Head of caudate nucleus (tissue), 42 donors: ENCODE measurements around the gene ITPR3.
A peak's percentile ranks its signal among the peaks of the same experiment; 100 is the strongest.

ENCODE experiments used
- DNase-seq, 42 donors: peaks; one replicate each; pipeline versions ENCODE4 v3.0.0 to v3.0.0-alpha.2; 2020 to 2021; ENCODE audit warnings: mixed read lengths in 7 of 42
- intact Hi-C: fragments of 100-400 bp; cut with DNase I; formaldehyde crosslinking; loops from one replicate; pipeline ENCODE4 v1.15.0; 2022

The ITPR3 gene

GRCh38 chr6:33658982-33659689 lies 38.0 kb downstream of the ITPR3 start:
- DNase-seq, result no peak
- intact Hi-C loops, result no loop called here

GRCh38 chr6:33659986-33660385 lies 38.9 kb downstream of the ITPR3 start:
- intact Hi-C loops, result no loop called here
- DNase-seq, result no peak

GRCh38 chr6:33661106-33661838 lies 40.1 kb downstream of the ITPR3 start:
- DNase-seq, result no peak
- intact Hi-C loops, result no loop called here

GRCh38 chr6:33662318-33662717 lies 41.2 kb downstream of the ITPR3 start:
- no peak for DNase-seq
- intact Hi-C loops, result no loop called here

GRCh38 chr6:33663028-33663427 lies 41.9 kb downstream of the ITPR3 start:
- no peak for DNase-seq
- intact Hi-C loops, result no loop called here

GRCh38 chr6:33663727-33664449 lies 42.8 kb downstream of the ITPR3 start:
- DNase-seq, result no peak
- intact Hi-C loops, result no loop called here

GRCh38 chr6:33664506-33665057 lies 43.5 kb downstream of the ITPR3 start:
- intact Hi-C loops, result no loop called here
- DNase-seq, result no peak

GRCh38 chr6:33665957-33666356 lies 44.8 kb downstream of the ITPR3 start:
- intact Hi-C loops, result no loop called here
- no peak for DNase-seq

- DNase-seq, result no peak
- intact Hi-C loops, result no loop called here
These were observed 46.0 kb downstream of the ITPR3 start for GRCh38 chr6:33667072-33667471.

GRCh38 chr6:33667776-33668175 lies 46.7 kb downstream of the ITPR3 start:
- no peak for DNase-seq
- intact Hi-C loops, result no loop called here

- intact Hi-C loops, result no loop called here
- DNase-seq, result no peak
These were observed 47.2 kb downstream of the ITPR3 start for GRCh38 chr6:33668328-33668727.

GRCh38 chr6:33668914-33669313 lies 47.8 kb downstream of the ITPR3 start:
- intact Hi-C loops, result no loop called here
- DNase-seq, result peak in 18 of 42 donors; percentile 4 to 62 (median 30)

- intact Hi-C loops, result no loop called here
- DNase-seq, result no peak
These were observed 49.1 kb downstream of the ITPR3 start for GRCh38 chr6:33670086-33670660.

- peak in 5 of 42 donors; percentile 11 to 63 (median 52) for DNase-seq
- intact Hi-C loops, result no loop called here
These were observed 50.0 kb downstream of the ITPR3 start for GRCh38 chr6:33670971-33671743.

GRCh38 chr6:33671744-33672072 lies 50.6 kb downstream of the ITPR3 start:
- DNase-seq, result no peak
- intact Hi-C loops, result no loop called here

- DNase-seq, result peak in 7 of 42 donors; percentile 26 to 53 (median 46)
- intact Hi-C loops, result no loop called here
These were observed 51.7 kb downstream of the ITPR3 start for GRCh38 chr6:33672808-33673207.

GRCh38 chr6:33673851-33674250 lies 52.7 kb downstream of the ITPR3 start:
- intact Hi-C loops, result no loop called here
- no peak for DNase-seq

GRCh38 chr6:33675968-33676367 lies 54.8 kb downstream of the ITPR3 start:
- intact Hi-C loops, result no loop called here
- DNase-seq, result no peak
